Duodenal mucosa (tissue), 2 donors: Measurements from ENCODE around the gene CORO2B.
A peak's percentile ranks its signal among the peaks of the same experiment; 100 is the strongest.

Experiments
- H3K27ac ChIP-seq: one replicate; pipeline ENCODE4 v1.7.0; 2013; ENCODE audit warnings: low read depth, low read length
- H3K27me3 ChIP-seq, 2 donors: one replicate each; pipeline ENCODE4 v1.7.0; 2013; ENCODE audit warnings: low read length in 2 of 2, control low read depth in 1 of 2; ENCODE audit not compliant: insufficient read depth in 2 of 2, control insufficient read depth in 1 of 2
- H3K36me3 ChIP-seq, 2 donors: one replicate each; pipeline ENCODE4 v1.7.0; 2013; ENCODE audit warnings: low read length in 2 of 2, control low read depth in 1 of 2; ENCODE audit not compliant: insufficient read depth in 2 of 2, control insufficient read depth in 1 of 2
- H3K4me1 ChIP-seq, 2 donors: one replicate each; pipeline ENCODE4 v1.7.0; 2013; ENCODE audit warnings: low read length in 2 of 2, control low read depth in 1 of 2; ENCODE audit not compliant: insufficient read depth in 2 of 2, control insufficient read depth in 1 of 2
- H3K4me3 ChIP-seq, 2 donors: one replicate each; pipeline ENCODE4 v1.7.0; 2013; ENCODE audit warnings: low read length in 2 of 2, low read depth in 1 of 2
- H3K9ac ChIP-seq, 2 donors: one replicate each; pipeline ENCODE4 v1.7.0; 2013; ENCODE audit warnings: low read length in 2 of 2, low read depth in 1 of 2
- H3K9me3 ChIP-seq, 2 donors: one replicate each; pipeline ENCODE4 v1.7.0; 2013; ENCODE audit warnings: low read length in 2 of 2, control low read depth in 1 of 2; ENCODE audit not compliant: control insufficient read depth in 1 of 2

Gene CORO2B, protein sequence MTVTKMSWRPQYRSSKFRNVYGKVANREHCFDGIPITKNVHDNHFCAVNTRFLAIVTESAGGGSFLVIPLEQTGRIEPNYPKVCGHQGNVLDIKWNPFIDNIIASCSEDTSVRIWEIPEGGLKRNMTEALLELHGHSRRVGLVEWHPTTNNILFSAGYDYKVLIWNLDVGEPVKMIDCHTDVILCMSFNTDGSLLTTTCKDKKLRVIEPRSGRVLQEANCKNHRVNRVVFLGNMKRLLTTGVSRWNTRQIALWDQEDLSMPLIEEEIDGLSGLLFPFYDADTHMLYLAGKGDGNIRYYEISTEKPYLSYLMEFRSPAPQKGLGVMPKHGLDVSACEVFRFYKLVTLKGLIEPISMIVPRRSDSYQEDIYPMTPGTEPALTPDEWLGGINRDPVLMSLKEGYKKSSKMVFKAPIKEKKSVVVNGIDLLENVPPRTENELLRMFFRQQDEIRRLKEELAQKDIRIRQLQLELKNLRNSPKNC

GRCh38 chr15:68578980-68579935 is at the start of gene CORO2B:
Gene CORO2B, plus strand, starts transcription at chr15:68578993. Its CDS starts 270 bp downstream, at chr15:68579263.
- Histone ChIP-seq H3K27ac (no peak within 1 kb of the TSS), H3K9me3 (no peaks in the 10 kb centered on the region), H3K4me3 (peak within 1 kb of the TSS; percentile 65 to 67), H3K9ac (no peak within 1 kb of the TSS), H3K4me1 (peaks cover 8 to 12% of the 10 kb centered on the region in 2 donors), H3K36me3 (no peaks in the 10 kb centered on the region), H3K27me3 (peaks cover 47 to 48% of the 10 kb centered on the region in 2 donors)

DNA sequence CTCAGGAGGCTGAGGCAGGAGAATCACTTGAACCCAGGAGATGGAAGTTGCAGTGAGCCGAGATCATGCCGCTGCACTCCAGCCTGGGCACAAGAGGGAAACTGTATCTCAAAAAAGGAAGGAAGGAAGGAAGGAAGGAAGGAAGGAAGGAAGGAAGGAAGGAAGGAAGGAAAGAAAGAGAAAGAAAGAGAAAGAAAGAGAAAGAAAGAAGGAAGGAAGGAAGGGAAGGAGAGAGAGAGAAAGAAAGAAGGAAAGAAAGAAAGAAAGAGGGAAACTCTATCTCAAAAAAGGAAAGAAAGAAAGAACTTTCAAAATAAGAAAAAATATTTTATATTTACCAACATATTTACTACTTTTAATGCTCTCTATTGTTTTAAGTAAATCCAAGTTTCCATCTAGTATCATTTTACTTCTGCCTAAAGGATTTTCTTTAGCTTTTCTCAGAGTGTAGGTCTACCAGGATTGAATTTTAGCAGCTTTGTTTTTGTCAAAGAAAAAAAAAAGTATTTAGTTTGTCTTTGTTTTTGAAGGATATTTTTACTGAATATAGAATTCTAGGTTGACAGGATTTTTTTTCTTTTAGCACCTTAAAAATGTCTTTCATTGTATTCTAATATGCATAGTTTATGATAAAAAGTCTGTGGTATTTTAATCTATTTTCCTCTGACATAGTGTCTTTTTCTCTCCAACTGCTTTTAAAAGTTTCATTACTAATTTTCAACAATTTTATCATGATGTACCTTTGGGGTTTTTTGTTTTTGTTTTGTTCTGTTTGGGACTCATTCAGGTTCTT is 47.2 kb upstream of the CORO2B start:
- no peaks in the 10 kb centered on the region for H3K4me1 ChIP-seq
- H3K4me3 ChIP-seq, result no peak overlapping the region
- peaks cover 0 to 6% of the 10 kb centered on the region in 2 donors for H3K9me3 ChIP-seq
- H3K36me3 ChIP-seq, result no peaks in the 10 kb centered on the region
- H3K27ac ChIP-seq, result no peak overlapping the region
- no peak overlapping the region for H3K9ac ChIP-seq
- H3K27me3 ChIP-seq, result no peaks in the 10 kb centered on the region

GRCh38 chr15:68536331-68537095 is 42.3 kb upstream of the CORO2B start:
- H3K9me3 ChIP-seq, result peaks cover 3 to 6% of the 10 kb centered on the region in 2 donors
- no peak overlapping the region for H3K27ac ChIP-seq
- no peak overlapping the region for H3K9ac ChIP-seq
- H3K4me1 ChIP-seq, result no peaks in the 10 kb centered on the region
- no peak overlapping the region for H3K4me3 ChIP-seq
- no peaks in the 10 kb centered on the region for H3K36me3 ChIP-seq
- H3K27me3 ChIP-seq, result no peaks in the 10 kb centered on the region

DNA sequence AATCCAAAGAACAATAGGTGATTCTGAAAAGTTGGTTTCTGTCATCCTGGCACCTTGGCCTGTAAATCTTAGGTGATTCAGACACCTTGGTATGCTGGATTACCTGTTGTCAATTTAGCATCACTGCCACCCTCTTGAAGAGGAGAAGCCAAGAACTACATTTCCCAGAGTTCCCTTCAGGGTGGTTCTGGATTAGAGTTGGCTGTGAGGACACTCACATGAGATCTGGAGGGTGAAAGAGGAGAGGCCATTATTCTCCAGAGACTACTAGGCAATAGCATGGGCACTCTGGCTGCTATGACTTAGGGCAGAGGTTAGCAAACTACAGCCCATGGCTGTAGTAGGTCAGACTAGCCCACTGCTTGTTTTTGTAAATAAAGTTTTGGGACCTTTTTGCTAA is 41.7 kb upstream of the CORO2B start:
- Histone ChIP-seq H3K4me3 (no peak overlapping the region), H3K9me3 (peaks cover 2 to 3% of the 10 kb centered on the region in 2 donors), H3K27ac (no peak overlapping the region), H3K9ac (no peak overlapping the region), H3K4me1 (no peaks in the 10 kb centered on the region), H3K27me3 (no peaks in the 10 kb centered on the region), H3K36me3 (no peaks in the 10 kb centered on the region)

DNA sequence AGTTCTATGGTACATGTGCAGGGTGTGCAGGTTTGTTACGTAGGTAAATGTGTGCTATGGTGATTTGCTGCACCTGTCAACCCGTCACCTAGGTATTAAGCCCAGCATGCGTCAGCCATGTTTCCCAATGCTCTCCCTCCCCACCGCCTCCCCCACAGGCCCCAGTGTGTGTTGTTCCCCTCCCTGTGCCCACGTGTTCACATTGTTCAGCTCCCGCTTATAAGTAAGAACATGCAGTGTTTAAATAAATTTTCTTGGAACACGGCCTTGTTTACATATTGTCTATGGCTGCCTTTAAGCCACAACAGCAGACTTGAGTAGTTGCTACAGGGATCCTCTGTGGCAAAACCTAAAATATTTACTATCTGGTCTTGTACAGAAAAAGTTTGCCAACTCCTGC is 41.3 kb upstream of the CORO2B start:
- no peaks in the 10 kb centered on the region for H3K4me1 ChIP-seq
- peaks cover 0 to 3% of the 10 kb centered on the region in 2 donors for H3K9me3 ChIP-seq
- H3K36me3 ChIP-seq, result no peaks in the 10 kb centered on the region
- no peak overlapping the region for H3K27ac ChIP-seq
- no peaks in the 10 kb centered on the region for H3K27me3 ChIP-seq
- H3K9ac ChIP-seq, result no peak overlapping the region
- H3K4me3 ChIP-seq, result no peak overlapping the region

- H3K9ac ChIP-seq, result no peak overlapping the region
- no peaks in the 10 kb centered on the region for H3K36me3 ChIP-seq
- H3K4me3 ChIP-seq, result no peak overlapping the region
- peaks cover 0 to 3% of the 10 kb centered on the region in 2 donors for H3K9me3 ChIP-seq
- H3K4me1 ChIP-seq, result no peaks in the 10 kb centered on the region
- H3K27ac ChIP-seq, result no peak overlapping the region
- H3K27me3 ChIP-seq, result no peaks in the 10 kb centered on the region
Observed at GRCh38 chr15:68538311-68538710, 40.5 kb upstream of the CORO2B start.

- Histone ChIP-seq H3K9me3 (peaks cover 0 to 3% of the 10 kb centered on the region in 2 donors), H3K4me3 (no peak overlapping the region), H3K27me3 (no peaks in the 10 kb centered on the region), H3K36me3 (no peaks in the 10 kb centered on the region), H3K4me1 (no peaks in the 10 kb centered on the region), H3K9ac (no peak overlapping the region), H3K27ac (no peak overlapping the region)
Observed at GRCh38 chr15:68541743-68542142, 37.0 kb upstream of the CORO2B start.

- Histone ChIP-seq H3K9me3 (peaks cover 0 to 3% of the 10 kb centered on the region in 2 donors), H3K36me3 (no peaks in the 10 kb centered on the region), H3K9ac (no peak overlapping the region), H3K4me1 (no peaks in the 10 kb centered on the region), H3K27ac (no peak overlapping the region), H3K27me3 (no peaks in the 10 kb centered on the region), H3K4me3 (no peak overlapping the region)
Observed at GRCh38 chr15:68542348-68542747, 36.4 kb upstream of the CORO2B start.

DNA sequence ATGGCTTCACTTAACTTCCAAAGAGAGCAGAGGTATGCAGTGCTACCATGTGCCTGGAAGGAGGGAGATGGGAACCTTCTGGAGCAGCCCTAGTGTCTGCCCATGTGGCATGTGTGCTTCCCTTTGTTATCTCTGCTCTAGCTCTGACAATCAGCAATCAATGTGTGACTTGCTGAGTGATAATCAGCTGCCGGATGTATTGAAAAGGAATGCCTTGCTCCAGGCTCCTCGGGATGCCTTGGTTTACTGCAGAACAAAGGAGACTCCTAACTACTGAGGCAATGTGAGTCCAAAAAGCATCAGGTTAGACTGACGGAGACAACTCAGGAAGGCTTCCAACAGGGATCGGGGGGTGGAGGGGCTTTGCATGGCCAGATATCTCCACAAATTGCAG is 36.0 kb upstream of the CORO2B start:
- Histone ChIP-seq H3K27ac (no peak overlapping the region), H3K4me3 (no peak overlapping the region)

More for the DNA sequence above, 36.0 kb upstream of the CORO2B start:
- no peaks in the 10 kb centered on the region for H3K4me1 ChIP-seq
- H3K9me3 ChIP-seq, result peaks cover 0 to 3% of the 10 kb centered on the region in 2 donors
- no peaks in the 10 kb centered on the region for H3K36me3 ChIP-seq
- no peaks in the 10 kb centered on the region for H3K27me3 ChIP-seq
- H3K9ac ChIP-seq, result no peak overlapping the region
